HepG2 (cell line): ENCODE data around the gene UNC13D. TPM values are rescaled to one million over a fixed set of nuclear protein-coding genes. Genes with fewer than 3 reads are reported as not detected.

Experiments used
- ATAC-seq: fragments of 200-7000 bp; cut with Tn5 transposase; 3 replicates; pipeline ENCODE4 v1.9.1; 2020; ENCODE audit warnings: mild to moderate bottlenecking, moderate library complexity
- BruUV-seq: library from RNA; stranded (reverse); fragments of 400-500 nt; replicated peaks from 2 replicates; lab custom pipeline; 2021; lab: Mats Ljungman, UMichigan
- CTCF ChIA-PET: fragments of 300-600 bp; formaldehyde crosslinking; extraction: SDS; loops from one replicate; lab custom pipeline; 2021; ENCODE audit warnings: low total read pairs, inconsistent platforms, low intra/inter-chr PET ratio; lab: Yijun Ruan, JAX
- POLR2A ChIA-PET: fragments of 350-600 bp; sonication (Branson Sonifier 250); formaldehyde crosslinking; loops from one replicate; lab custom pipeline; 2020; ENCODE audit warnings: antibody characterized with exemption, inconsistent platforms; lab: Yijun Ruan, JAX
- DNase-seq: peaks from one replicate; pipeline ENCODE4 v3.0.0-alpha.2; 2015; ENCODE audit warnings: low spot score
- FAIRE-seq: peaks from 3 replicates; lab custom pipeline; 2011; peaks lifted over from hg19 to GRCh38; lab: Jason Lieb, UNC
- H2AFZ ChIP-seq: one replicate; pipeline ENCODE4 v1.6.1; 2011; ENCODE audit warnings: low read length, inconsistent platforms
- H3K27ac ChIP-seq: fragments of 300-600 bp; 3 replicates; pipeline ENCODE4 v1.8.0; 2011; ENCODE audit warnings: mixed run types, mild to moderate bottlenecking, mixed read lengths, low read length, inconsistent platforms; ENCODE audit not compliant: insufficient read depth; ENCODE audit errors: extremely low read length
- H3K27me3 ChIP-seq, 2 experiments: fragments of 200-600 bp in 1 of 2; 2 replicates in 1 of 2; 3 replicates in 1 of 2; pipeline versions ENCODE4 v1.6.0 to v1.8.0; 2011; ENCODE audit warnings: low read length in 2 of 2, mild to moderate bottlenecking in 2 of 2, moderate library complexity in 2 of 2, inconsistent platforms in 1 of 2; ENCODE audit not compliant: insufficient read depth in 2 of 2, control insufficient read depth in 1 of 2
- H3K36me3 ChIP-seq, 2 experiments: fragments of 200-600 bp in 1 of 2; replicated peaks in 1 of 2; 2 replicates in 1 of 2; 3 replicates in 1 of 2; pipeline versions ENCODE4 v1.5.1 to v1.8.0; 2011; ENCODE audit warnings: low read length in 2 of 2, inconsistent platforms in 1 of 2; ENCODE audit not compliant: insufficient read depth in 2 of 2, control insufficient read depth in 1 of 2
- H3K4me1 ChIP-seq: 2 replicates; pipeline ENCODE4 v1.5.1; 2012; ENCODE audit warnings: low read length, inconsistent platforms; ENCODE audit not compliant: insufficient read depth
- H3K4me2 ChIP-seq: 2 replicates; pipeline ENCODE4 v1.6.0; 2011; ENCODE audit warnings: low read depth, low read length, inconsistent platforms
- H3K4me3 ChIP-seq, 3 experiments: fragments of 200-600 bp in 1 of 3; sonication (generic), shearing (Covaris generic) in 1 of 3; replicated peaks in 1 of 3; 2 replicates each; pipeline ENCODE4 v1.5.1; 2011 to 2016; ENCODE audit warnings: low read length in 3 of 3, inconsistent platforms in 2 of 3, low read depth in 2 of 3, mild to moderate bottlenecking in 2 of 3, control low read depth in 1 of 3, mixed read lengths in 1 of 3; ENCODE audit not compliant: insufficient read depth in 1 of 3
- H3K79me2 ChIP-seq: one replicate; pipeline ENCODE4 v1.6.1; 2011; ENCODE audit warnings: low read length, inconsistent platforms; ENCODE audit not compliant: insufficient read depth
- H3K9ac ChIP-seq: 2 replicates; pipeline ENCODE4 v1.6.0; 2011; ENCODE audit warnings: mild to moderate bottlenecking, low read depth, low read length, inconsistent platforms; ENCODE audit not compliant: insufficient read depth
- H3K9me3 ChIP-seq: 2 replicates; pipeline ENCODE4 v1.5.1; 2012; ENCODE audit warnings: mild to moderate bottlenecking, low read length
- H4K20me1 ChIP-seq: 2 replicates; pipeline ENCODE4 v1.6.0; 2011; ENCODE audit warnings: inconsistent platforms, mild to moderate bottlenecking, low read length, moderate library complexity; ENCODE audit not compliant: insufficient read depth
- CHD4 ChIP-seq: fragments of 200-600 bp; sonication (generic); IDR thresholded peaks from 2 replicates; pipeline ENCODE4 v1.7.0; 2017; ENCODE audit warnings: mild to moderate bottlenecking, low read length, borderline replicate concordance
- HNRNPL ChIP-seq: fragments of 200-400 bp; formaldehyde crosslinking; IDR thresholded peaks from 2 replicates; pipeline ENCODE4 v1.6.1; 2017; ENCODE audit warnings: mild to moderate bottlenecking, low read depth, low read length
- HOMEZ ChIP-seq: IDR thresholded peaks from 2 replicates; pipeline ENCODE4 v1.6.1; 2016; ENCODE audit warnings: low read depth
- MAX ChIP-seq: IDR thresholded peaks from 2 replicates; pipeline ENCODE4 v1.6.1; 2012; ENCODE audit warnings: inconsistent platforms
- NFRKB ChIP-seq: fragments of 450-650 bp; IDR thresholded peaks from 2 replicates; pipeline ENCODE4 v1.6.1; 2017
- PAF1 ChIP-seq: IDR thresholded peaks from 2 replicates; pipeline ENCODE4 v1.6.1; 2016; ENCODE audit warnings: missing genetic modification reagents, missing compliant biosample characterization
- POLR2A ChIP-seq, 2 experiments: IDR thresholded peaks; 2 replicates each; pipeline ENCODE4 v1.6.1; 2011; ENCODE audit warnings: low read depth in 2 of 2, low read length in 2 of 2, mild to moderate bottlenecking in 1 of 2, moderate library complexity in 1 of 2; ENCODE audit not compliant: insufficient read depth in 1 of 2
- WGBS: methylation state at CpG from one replicate; pipeline ENCODE4 v1.1.6; 2017; ENCODE audit warnings: low lambda C conversion rate; 5-methylcytosine and 5-hydroxymethylcytosine counted together
- in situ Hi-C: cut with HindIII; loops from 2 replicates; pipeline ENCODE4 v1.10.0; 2017; ENCODE audit warnings: low pct_unique_long_range_greater_than_20kb; ENCODE audit not compliant: extremely low pct_ligation_motif_present
- intact Hi-C: fragments of 100-400 bp; cut with micrococcal nuclease; formaldehyde crosslinking; loops from one replicate; pipeline ENCODE4 v1.10.0; 2022; ENCODE audit not compliant: unreplicated experiment
- polyA plus RNA-seq, 8 experiments: library from polyadenylated mRNA; depleted of rRNA in 3 of 8; stranded (reverse) in 7 of 8; unstranded in 1 of 8; fragments of >200 nt; fragmentation: Illumina TruSeq in 4 of 8; extraction: Trizol in 4 of 8; gene quantifications; 2 replicates each; pipeline versions ENCODE4 v1.2.1 to v1.2.3, GENCODE V29; 2011 to 2016; ENCODE audit warnings: low read depth in 4 of 8, missing spikeins in 1 of 8, mixed read lengths in 1 of 8; ENCODE audit not compliant: insufficient read depth in 1 of 8
- total RNA-seq, 5 experiments: library from RNA; depleted of rRNA; stranded (reverse); fragments of >200 nt; fragmentation: Illumina TruSeq; extraction: Trizol; gene quantifications; 2 replicates each; pipeline ENCODE4 v1.2.3, GENCODE V29; 2016; ENCODE audit warnings: low read depth in 1 of 5
- TF ChIP-seq, protein P1 (sequence below): sonication (generic); formaldehyde crosslinking; IDR thresholded peaks from 2 replicates; pipeline ENCODE4 v1.4.0; 2020; ENCODE audit warnings: mild to moderate bottlenecking, missing genetic modification reagents
- TF ChIP-seq, protein P2 (sequence below): conservative IDR thresholded peaks from 2 replicates; pipeline ENCODE4 v1.6.1; 2018; ENCODE audit warnings: missing genetic modification reagents

The UNC13D gene
- total and polyA plus RNA-seq, 2 of the 13 experiments (the other 11 are each of a cell fraction or from before 2014, with no cell fraction given), result 29.7 to 42.7 TPM

DNA sequence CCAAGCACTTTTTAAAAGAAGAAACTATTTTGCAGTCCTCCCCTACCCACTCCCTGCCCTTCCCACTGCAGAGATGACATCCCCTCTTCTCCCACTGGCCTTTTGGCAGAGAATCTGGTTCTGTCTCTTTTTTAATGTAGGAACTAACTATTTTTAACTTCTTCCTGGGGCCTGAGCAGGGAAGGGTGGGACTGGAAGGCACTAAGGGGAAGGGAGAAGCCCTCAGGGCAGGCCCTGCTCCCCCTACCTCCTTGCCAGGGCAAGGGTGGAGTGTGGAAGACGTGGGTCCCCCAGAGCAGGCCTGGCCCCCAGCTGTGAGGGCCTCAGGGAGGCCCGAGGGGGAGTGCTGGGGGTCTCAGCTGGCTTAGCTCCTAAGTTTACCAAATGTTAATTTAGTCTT is 19.5 kb downstream of the UNC13D start:
- CTCF ChIA-PET, result no interaction called here
- in situ Hi-C loops, result no loop called here
- Histone ChIP-seq H4K20me1 (no peaks in the 10 kb centered on the region), H3K9me3 (no peaks in the 10 kb centered on the region), H3K79me2 (no peaks in the 10 kb centered on the region), H3K9ac (no peak overlapping the region), H3K27me3 (no peaks in the 10 kb centered on the region), H3K27ac (no peak overlapping the region), H2AFZ (no peak overlapping the region), H3K4me2 (no peak overlapping the region), H3K36me3 (peaks cover 27 to 55% of the 10 kb centered on the region in 2 experiments), H3K4me1 (peaks cover 22% of the 10 kb centered on the region), H3K4me3 (no peak overlapping the region)
- TF ChIP-seq PAF1 (CRISPR knock-in tag) (0 out of 2 replicates have a peak, but pooled peaks have one; percentile 56), POLR2A (IDR thresholded peaks at IDR 0.05; ENCODE audit: insufficient read depth in 1 of 2, low read depth in 2 of 2, low read length in 2 of 2) (peak in 1 of 2 experiments; percentile 15; a peak in 1 of 4 replicates), MAX (0 out of 2 replicates have a peak, but pooled peaks have one; percentile 6)
- TF ChIP-seq, protein P1, sequence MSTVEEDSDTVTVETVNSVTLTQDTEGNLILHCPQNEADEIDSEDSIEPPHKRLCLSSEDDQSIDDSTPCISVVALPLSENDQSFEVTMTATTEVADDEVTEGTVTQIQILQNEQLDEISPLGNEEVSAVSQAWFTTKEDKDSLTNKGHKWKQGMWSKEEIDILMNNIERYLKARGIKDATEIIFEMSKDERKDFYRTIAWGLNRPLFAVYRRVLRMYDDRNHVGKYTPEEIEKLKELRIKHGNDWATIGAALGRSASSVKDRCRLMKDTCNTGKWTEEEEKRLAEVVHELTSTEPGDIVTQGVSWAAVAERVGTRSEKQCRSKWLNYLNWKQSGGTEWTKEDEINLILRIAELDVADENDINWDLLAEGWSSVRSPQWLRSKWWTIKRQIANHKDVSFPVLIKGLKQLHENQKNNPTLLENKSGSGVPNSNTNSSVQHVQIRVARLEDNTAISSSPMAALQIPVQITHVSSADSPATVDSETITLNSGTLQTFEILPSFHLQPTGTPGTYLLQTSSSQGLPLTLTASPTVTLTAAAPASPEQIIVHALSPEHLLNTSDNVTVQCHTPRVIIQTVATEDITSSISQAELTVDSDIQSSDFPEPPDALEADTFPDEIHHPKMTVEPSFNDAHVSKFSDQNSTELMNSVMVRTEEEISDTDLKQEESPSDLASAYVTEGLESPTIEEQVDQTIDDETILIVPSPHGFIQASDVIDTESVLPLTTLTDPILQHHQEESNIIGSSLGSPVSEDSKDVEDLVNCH (CRISPR knock-in tag), result no peak
- BruUV-seq, result no TSS peak
- ATAC-seq (no peak), FAIRE-seq (no peak), DNase-seq (no peak)
- WGBS, result 100% methylated on average over 2 of the region's 2 CpGs
- POLR2A ChIA-PET, result interaction anchor here (1.0 to 8.0 kb wide), 5 partner anchors 9 to 45 kb away, joined by 3 to 88 read pairs (median 10); partner anchors contain the start of genes UNC13D and WBP2
- intact Hi-C loops, result loop anchor here (5.0 kb wide), 1 partner anchor 47 kb away; a partner anchor contains a TSS

GRCh38 chr17:75824050-75824552 is 20.1 kb downstream of the UNC13D start:
- Histone ChIP-seq H3K4me3 (no peak overlapping the region), H3K9me3 (no peaks in the 10 kb centered on the region), H3K27me3 (no peaks in the 10 kb centered on the region), H4K20me1 (no peaks in the 10 kb centered on the region), H3K4me1 (peaks cover 22% of the 10 kb centered on the region), H2AFZ (no peak overlapping the region), H3K27ac (no peak overlapping the region), H3K9ac (no peak overlapping the region), H3K79me2 (no peaks in the 10 kb centered on the region), H3K36me3 (peaks cover 30 to 60% of the 10 kb centered on the region in 2 experiments), H3K4me2 (no peak overlapping the region)
- WGBS, result 96% methylated on average over 12 of the region's 13 CpGs
- ATAC-seq, result no peak
- ChIA-PET CTCF (no interaction called here), POLR2A (interaction anchor here (1.3 to 8.0 kb wide), 4 partner anchors 22 to 44 kb away, joined by 10 to 88 read pairs (median 21); partner anchors contain the start of genes UNC13D and WBP2)
- intact Hi-C loops (no loop called here), in situ Hi-C loops (no loop called here)
- DNase-seq, result no peak
- BruUV-seq, result no TSS peak
- no peak for FAIRE-seq
- TF ChIP-seq CHD4, result no peak
- TF ChIP-seq, protein P2, sequence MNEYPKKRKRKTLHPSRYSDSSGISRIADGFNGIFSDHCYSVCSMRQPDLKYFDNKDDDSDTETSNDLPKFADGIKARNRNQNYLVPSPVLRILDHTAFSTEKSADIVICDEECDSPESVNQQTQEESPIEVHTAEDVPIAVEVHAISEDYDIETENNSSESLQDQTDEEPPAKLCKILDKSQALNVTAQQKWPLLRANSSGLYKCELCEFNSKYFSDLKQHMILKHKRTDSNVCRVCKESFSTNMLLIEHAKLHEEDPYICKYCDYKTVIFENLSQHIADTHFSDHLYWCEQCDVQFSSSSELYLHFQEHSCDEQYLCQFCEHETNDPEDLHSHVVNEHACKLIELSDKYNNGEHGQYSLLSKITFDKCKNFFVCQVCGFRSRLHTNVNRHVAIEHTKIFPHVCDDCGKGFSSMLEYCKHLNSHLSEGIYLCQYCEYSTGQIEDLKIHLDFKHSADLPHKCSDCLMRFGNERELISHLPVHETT (CRISPR knock-in tag), result no peak
- peak; percentile 67; the same call in 1 of the 2 replicates for TF ChIP-seq HNRNPL
- no peak for TF ChIP-seq HOMEZ (CRISPR knock-in tag)
- TF ChIP-seq NFRKB, result no peak
